Measurements from ENCODE around the gene VSIG8. TPM values are rescaled to one million over a fixed set of nuclear protein-coding genes. Genes with fewer than 3 reads are reported as not detected.

The VSIG8 gene
- total RNA-seq, 1 donor from 2014 or later, result not detected

- DNase-seq (ENCODE audit: low read depth), result no peak
- no peaks in the 10 kb centered on the region for H3K36me3 ChIP-seq (ENCODE audit: control insufficient read depth, insufficient read depth, low read length)
- peak overlapping the region; percentile 49 for H3K4me3 ChIP-seq (ENCODE audit: low read depth, low read length)
- no peaks in the 10 kb centered on the region for H3K27me3 ChIP-seq (ENCODE audit: control insufficient read depth, insufficient read depth, low read length)
- no peak for TF ChIP-seq CTCF (IDR thresholded peaks at IDR 0.05; ENCODE audit: insufficient read depth, low read length, poor library complexity, severe bottlenecking)
Measured at GRCh38 chr1:159854116-159854692, 8.3 kb downstream of the VSIG8 start.

- no peak for TF ChIP-seq CTCF (IDR thresholded peaks at IDR 0.05; ENCODE audit: insufficient read depth, low read length, poor library complexity, severe bottlenecking)
- Histone ChIP-seq H3K27me3 (ENCODE audit: control insufficient read depth, insufficient read depth, low read length) (no peaks in the 10 kb centered on the region), H3K36me3 (ENCODE audit: control insufficient read depth, insufficient read depth, low read length) (no peaks in the 10 kb centered on the region), H3K4me3 (ENCODE audit: low read depth, low read length) (peak overlapping the region; percentile 49)
- no peak for DNase-seq (ENCODE audit: low read depth)
Measured at GRCh38 chr1:159853417-159854115, 8.9 kb downstream of the VSIG8 start.

GRCh38 chr1:159851407-159851806, 11.1 kb downstream of the VSIG8 start:
- Histone ChIP-seq H3K36me3 (ENCODE audit: control insufficient read depth, insufficient read depth, low read length) (no peaks in the 10 kb centered on the region), H3K4me3 (ENCODE audit: low read depth, low read length) (no peak overlapping the region), H3K27me3 (ENCODE audit: control insufficient read depth, insufficient read depth, low read length) (no peaks in the 10 kb centered on the region)
- no peak for TF ChIP-seq CTCF (IDR thresholded peaks at IDR 0.05; ENCODE audit: insufficient read depth, low read length, poor library complexity, severe bottlenecking)
- no peak for DNase-seq (ENCODE audit: low read depth)

- Histone ChIP-seq H3K4me3 (ENCODE audit: low read depth, low read length) (no peak overlapping the region), H3K36me3 (ENCODE audit: control insufficient read depth, insufficient read depth, low read length) (no peaks in the 10 kb centered on the region), H3K27me3 (ENCODE audit: control insufficient read depth, insufficient read depth, low read length) (no peaks in the 10 kb centered on the region)
- TF ChIP-seq CTCF (IDR thresholded peaks at IDR 0.05; ENCODE audit: insufficient read depth, low read length, poor library complexity, severe bottlenecking), result no peak
- DNase-seq (ENCODE audit: low read depth), result no peak
Measured at GRCh38 chr1:159849626-159850366, 12.7 kb downstream of the VSIG8 start.

GRCh38 chr1:159848326-159848725, 14.1 kb downstream of the VSIG8 start:
- Histone ChIP-seq H3K4me3 (ENCODE audit: low read depth, low read length) (no peak overlapping the region), H3K27me3 (ENCODE audit: control insufficient read depth, insufficient read depth, low read length) (no peaks in the 10 kb centered on the region), H3K36me3 (ENCODE audit: control insufficient read depth, insufficient read depth, low read length) (no peaks in the 10 kb centered on the region)
- no peak for TF ChIP-seq CTCF (IDR thresholded peaks at IDR 0.05; ENCODE audit: insufficient read depth, low read length, poor library complexity, severe bottlenecking)
- DNase-seq (ENCODE audit: low read depth), result no peak
